Skeletal muscle satellite cell (primary cell): ENCODE results near the gene PDZD2.
"Not testable (repeated sequence)": the region's sequence is repeated elsewhere in the genome, so short reads cannot be mapped to it uniquely, and the experiment has no call there.

Source experiments
- H3K27me3 ChIP-seq: 2 replicates; pipeline ENCODE4 v1.7.0; 2013; ENCODE audit warnings: low read length; ENCODE audit not compliant: control insufficient read depth, insufficient read depth
- H3K36me3 ChIP-seq: 2 replicates; pipeline ENCODE4 v1.7.0; 2013; ENCODE audit warnings: mild to moderate bottlenecking, control low read depth, low read length; ENCODE audit not compliant: insufficient read depth
- H3K4me1 ChIP-seq: 2 replicates; pipeline ENCODE4 v1.7.0; 2013; ENCODE audit warnings: low read length; ENCODE audit not compliant: control insufficient read depth, insufficient read depth
- H3K4me2 ChIP-seq: 2 replicates; pipeline ENCODE4 v1.7.0; 2013; ENCODE audit warnings: mild to moderate bottlenecking, low read length
- H3K4me3 ChIP-seq: 2 replicates; pipeline ENCODE4 v1.7.0; 2013; ENCODE audit warnings: low read length
- H3K9ac ChIP-seq: 2 replicates; pipeline ENCODE4 v1.7.0; 2013; ENCODE audit warnings: mild to moderate bottlenecking, low read depth, low read length, moderate library complexity
- H3K9me3 ChIP-seq: replicated peaks from 2 replicates; pipeline ENCODE4 v1.7.0; 2013; ENCODE audit warnings: mild to moderate bottlenecking, control low read depth, low read length

PDZD2 gene

DNA sequence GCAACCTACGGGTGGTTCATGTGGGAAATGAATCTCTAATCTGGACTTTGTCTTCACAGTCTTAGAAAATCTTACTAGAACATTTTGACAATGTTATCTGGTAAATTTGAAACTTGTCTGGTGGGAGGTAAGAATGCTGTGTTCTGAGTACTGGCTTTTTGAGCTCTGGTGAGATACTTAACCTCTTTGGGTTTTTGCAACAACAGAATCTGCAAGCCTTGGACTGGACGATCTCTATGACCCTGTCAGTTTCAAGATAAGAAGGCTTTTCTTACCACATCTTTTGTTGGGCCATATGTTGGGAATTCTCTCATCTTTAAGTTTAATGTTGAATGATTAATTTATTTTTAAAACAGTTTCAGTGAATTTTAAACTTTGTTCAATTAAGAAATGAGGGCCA lies 422.3 kb downstream of the PDZD2 start:
- no peak overlapping the region for H3K4me2 ChIP-seq
- H3K9me3 ChIP-seq = no peaks in the 10 kb centered on the region
- H3K9ac ChIP-seq = no peak overlapping the region
- no peaks in the 10 kb centered on the region for H3K4me1 ChIP-seq
- no peak overlapping the region for H3K4me3 ChIP-seq
- no peaks in the 10 kb centered on the region for H3K36me3 ChIP-seq
- H3K27me3 ChIP-seq = peaks cover 36% of the 10 kb centered on the region

DNA sequence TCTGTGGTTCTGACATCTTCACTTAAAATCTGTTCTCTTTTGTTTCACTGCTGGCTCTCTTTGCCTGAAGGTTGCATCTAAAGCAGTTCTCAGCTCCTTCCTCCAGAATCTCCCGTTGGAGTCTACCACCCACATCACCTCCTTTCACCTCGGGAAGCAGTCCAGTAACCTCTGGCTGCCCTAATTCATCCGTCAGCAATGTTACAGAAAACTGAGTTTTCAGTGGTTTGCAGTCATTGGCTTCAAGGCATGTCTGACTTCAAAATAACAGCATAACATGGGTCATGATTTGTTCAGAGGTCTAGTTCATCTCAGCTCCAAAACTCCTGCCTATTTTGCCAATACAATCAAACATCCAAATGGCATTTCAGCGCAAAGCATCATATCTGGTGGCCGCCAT lies 427.5 kb downstream of the PDZD2 start:
- H3K4me3 ChIP-seq = no peak overlapping the region
- no peaks in the 10 kb centered on the region for H3K9me3 ChIP-seq
- no peak overlapping the region for H3K9ac ChIP-seq
- H3K36me3 ChIP-seq = no peaks in the 10 kb centered on the region
- no peak overlapping the region for H3K4me2 ChIP-seq
- peaks cover 28% of the 10 kb centered on the region for H3K27me3 ChIP-seq
- no peaks in the 10 kb centered on the region for H3K4me1 ChIP-seq

DNA sequence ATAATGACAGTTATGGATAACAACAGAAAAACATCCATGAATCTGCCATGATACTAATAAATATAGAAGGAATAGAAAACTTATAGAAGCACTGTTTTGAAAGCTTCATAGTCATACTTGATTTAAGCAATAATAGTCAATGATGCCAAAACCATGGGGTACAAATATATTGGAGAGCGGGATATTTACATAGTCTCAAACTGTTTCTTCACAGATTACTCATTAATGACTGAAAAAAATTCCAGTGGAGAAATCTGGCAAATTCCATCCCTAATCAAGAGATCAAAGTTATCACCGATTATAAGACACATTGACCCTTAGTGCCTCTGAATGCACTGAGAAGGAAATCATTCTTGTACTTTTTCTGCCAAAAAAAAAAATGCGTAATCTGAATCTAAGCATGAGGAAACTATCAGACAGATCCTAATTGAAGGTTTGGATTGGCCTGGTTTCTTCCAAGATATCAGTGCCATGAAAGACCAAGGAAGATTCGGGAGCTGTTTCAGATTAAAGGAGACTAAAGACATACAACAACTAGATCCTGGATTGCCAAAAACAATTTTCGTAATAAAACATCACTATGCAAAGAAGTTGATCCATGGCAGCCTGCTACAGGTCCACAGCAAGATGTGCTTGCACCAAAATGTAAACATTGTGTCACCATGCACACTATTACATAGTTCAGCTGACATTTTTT lies 429.0 kb downstream of the PDZD2 start:
- Histone ChIP-seq H3K4me2 (no peak overlapping the region), H3K36me3 (no peaks in the 10 kb centered on the region), H3K4me1 (no peaks in the 10 kb centered on the region), H3K4me3 (no peak overlapping the region), H3K9ac (no peak overlapping the region), H3K27me3 (peaks cover 30% of the 10 kb centered on the region), H3K9me3 (no peaks in the 10 kb centered on the region)

DNA sequence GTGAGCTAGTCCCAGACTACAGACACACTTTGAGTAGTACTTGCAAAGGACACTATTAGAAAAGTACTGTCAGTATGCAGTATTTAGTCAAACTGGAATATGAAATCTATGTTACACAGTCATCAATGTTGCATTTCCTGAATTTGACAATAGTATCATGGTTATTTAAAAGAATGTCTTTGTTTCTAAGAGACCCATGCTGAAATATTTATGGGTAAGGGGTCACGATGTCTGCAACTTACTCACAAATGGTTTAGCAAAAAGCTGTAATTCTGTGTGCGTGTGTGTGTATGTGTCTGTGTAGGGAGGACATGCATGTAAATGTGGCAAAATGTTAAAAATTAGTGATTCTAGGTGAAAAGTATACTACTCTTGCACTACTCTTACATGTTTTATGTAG lies 429.6 kb downstream of the PDZD2 start:
- Histone ChIP-seq H3K27me3 (peaks cover 28% of the 10 kb centered on the region), H3K4me2 (no peak overlapping the region), H3K4me3 (no peak overlapping the region)

DNA sequence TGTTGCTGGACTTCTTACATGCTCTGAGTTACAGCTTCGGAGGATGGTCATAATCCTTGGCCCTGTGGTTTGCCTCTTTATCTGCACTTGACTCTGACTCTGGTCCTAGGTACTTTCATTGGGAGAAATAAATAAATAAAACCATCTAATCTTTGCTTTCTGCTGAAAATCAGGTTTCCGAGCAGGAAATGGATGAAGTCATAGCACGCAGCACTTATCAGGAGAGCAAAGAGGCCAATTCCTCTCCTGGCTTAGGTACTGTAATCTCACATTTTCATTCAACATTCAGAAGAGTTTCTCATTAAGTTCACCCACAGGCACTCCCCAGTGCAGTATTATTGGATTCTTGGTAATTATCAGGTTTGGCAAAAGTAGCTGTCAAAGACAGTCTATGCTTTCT lies 430.5 kb downstream of the PDZD2 start:
- H3K4me2 ChIP-seq = no peak overlapping the region
- H3K9ac ChIP-seq = no peak overlapping the region
- H3K9me3 ChIP-seq = no peaks in the 10 kb centered on the region
- H3K4me3 ChIP-seq = no peak overlapping the region
- H3K36me3 ChIP-seq = no peaks in the 10 kb centered on the region
- H3K27me3 ChIP-seq = peaks cover 24% of the 10 kb centered on the region
- H3K4me1 ChIP-seq = no peaks in the 10 kb centered on the region

More for the DNA sequence above, 429.6 kb downstream of the PDZD2 start:
- Histone ChIP-seq H3K36me3 (no peaks in the 10 kb centered on the region), H3K9me3 (no peaks in the 10 kb centered on the region), H3K9ac (no peak overlapping the region), H3K4me1 (no peaks in the 10 kb centered on the region)

DNA sequence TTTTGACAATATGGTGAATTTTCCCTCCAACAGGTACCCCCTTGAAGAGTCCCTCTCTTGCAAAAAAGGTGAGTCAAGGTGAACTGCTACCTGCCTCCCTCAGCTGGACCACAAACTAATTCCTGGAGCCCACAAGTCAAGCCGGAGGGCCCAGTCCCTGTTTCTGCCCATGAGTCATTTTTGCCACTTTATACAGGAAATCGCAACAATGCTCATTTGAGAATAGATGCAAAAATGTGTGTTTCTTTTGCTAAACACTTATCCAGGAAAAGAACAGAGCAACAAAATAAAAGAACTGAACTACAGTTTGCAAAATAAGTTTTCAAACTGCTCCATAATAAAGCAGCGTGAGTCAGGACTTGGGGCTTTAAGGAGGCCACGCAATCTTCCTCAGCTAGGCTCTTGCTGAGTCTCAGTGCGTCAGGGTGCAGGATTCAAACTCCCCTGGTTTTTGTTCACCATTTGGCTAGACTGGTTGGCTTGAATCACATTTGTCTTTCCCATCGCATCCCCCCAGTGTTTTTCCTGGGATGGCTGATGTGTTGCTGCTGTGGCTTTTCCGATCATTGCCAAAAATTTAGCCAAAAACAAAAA lies 432.5 kb downstream of the PDZD2 start:
- H3K9ac ChIP-seq = no peak overlapping the region
- no peak overlapping the region for H3K4me2 ChIP-seq
- no peaks in the 10 kb centered on the region for H3K9me3 ChIP-seq
- no peak overlapping the region for H3K4me3 ChIP-seq
- H3K27me3 ChIP-seq = peaks cover 23% of the 10 kb centered on the region
- no peaks in the 10 kb centered on the region for H3K4me1 ChIP-seq
- H3K36me3 ChIP-seq = no peaks in the 10 kb centered on the region

DNA sequence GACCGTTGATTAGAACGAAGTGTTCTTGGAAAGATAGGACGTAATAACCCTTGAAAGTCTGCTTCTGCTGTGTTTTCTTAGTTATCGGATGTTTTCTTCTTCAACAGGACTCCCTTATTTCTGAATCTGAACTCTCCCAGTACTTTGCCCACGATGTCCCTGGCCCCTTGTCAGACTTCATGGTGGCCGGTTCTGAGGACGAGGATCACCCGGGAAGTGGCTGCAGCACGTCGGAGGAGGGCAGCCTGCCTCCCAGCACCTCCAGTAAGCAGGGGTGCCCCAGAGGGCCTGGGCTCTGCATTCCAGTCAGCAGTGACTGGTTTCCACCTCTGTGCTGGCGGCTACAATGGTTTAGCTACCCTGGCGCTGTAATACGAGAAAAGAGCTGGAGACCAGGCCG lies 433.1 kb downstream of the PDZD2 start:
- H3K27me3 ChIP-seq = peaks cover 17% of the 10 kb centered on the region
- no peak overlapping the region for H3K4me3 ChIP-seq
- no peaks in the 10 kb centered on the region for H3K9me3 ChIP-seq
- H3K36me3 ChIP-seq = no peaks in the 10 kb centered on the region
- no peak overlapping the region for H3K9ac ChIP-seq
- H3K4me2 ChIP-seq = no peak overlapping the region
- H3K4me1 ChIP-seq = no peaks in the 10 kb centered on the region

DNA sequence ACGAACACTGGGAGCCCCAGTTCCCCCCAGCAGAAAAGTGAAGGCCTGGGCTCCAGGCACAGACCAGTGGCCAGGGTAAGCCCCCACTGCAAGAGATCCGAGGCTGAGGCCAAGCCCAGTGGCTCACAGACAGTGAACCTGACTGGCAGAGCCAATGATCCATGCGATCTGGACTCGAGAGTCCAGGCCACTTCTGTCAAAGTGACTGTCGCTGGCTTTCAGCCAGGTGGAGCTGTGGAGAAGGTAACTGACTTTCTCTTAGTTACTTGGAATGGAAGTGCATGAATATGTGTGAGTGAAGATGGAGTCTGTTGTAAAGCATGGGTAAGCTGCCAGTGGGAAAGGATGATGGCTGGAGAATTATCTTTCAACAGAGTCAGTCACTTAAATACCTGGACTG lies 435.5 kb downstream of the PDZD2 start:
- H3K9ac ChIP-seq = no peak overlapping the region
- H3K9me3 ChIP-seq = no peaks in the 10 kb centered on the region
- no peaks in the 10 kb centered on the region for H3K36me3 ChIP-seq
- H3K4me3 ChIP-seq = no peak overlapping the region
- H3K27me3 ChIP-seq = peaks cover 12% of the 10 kb centered on the region
- no peak overlapping the region for H3K4me2 ChIP-seq
- H3K4me1 ChIP-seq = no peaks in the 10 kb centered on the region

DNA sequence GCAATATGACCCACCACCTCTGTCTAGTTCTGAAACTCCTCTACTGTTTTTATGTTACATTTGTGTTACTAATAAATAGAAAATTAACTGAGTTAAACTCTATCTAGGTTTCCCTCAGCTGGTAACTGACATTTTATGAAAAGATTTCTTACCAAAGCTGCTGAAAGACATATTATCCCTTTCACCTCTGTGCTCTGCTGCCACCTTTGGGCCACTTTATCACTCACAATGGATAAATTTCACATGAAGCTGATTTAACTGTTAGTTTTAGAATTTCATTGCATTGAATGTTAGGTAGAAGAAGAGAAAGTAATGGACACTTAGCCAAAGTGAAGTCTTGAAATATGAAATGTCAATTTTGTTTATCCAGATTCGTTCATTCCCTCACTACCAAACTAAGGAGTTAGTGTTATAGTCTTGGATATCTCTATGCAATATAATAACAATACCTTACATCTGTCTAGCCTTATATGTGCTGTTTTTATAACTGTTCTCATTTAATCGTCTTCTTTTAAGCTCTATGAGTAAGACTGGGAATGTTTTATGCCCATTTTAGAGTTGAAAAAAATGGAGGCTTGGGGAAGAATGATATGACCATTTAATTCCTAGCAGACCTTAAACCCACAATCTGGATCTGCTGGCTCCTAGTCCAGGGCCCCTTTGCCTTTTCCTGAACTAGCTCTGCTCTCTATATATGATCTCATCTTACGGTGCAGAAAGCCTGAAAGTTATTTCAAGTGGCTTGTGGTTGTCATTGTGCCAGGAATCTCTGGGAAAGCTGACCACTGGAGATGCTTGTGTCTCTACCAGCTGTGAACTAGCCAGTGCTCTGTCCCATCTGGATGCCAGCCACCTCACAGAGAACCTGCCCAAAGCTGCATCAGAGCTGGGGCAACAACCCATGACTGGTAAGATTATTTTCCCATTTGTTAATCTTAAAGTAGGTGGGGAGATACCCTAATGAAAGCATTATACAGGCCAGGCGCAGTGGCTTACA lies 438.1 kb downstream of the PDZD2 start:
- Histone ChIP-seq H3K36me3 (no peaks in the 10 kb centered on the region), H3K9ac (no peak overlapping the region)

DNA sequence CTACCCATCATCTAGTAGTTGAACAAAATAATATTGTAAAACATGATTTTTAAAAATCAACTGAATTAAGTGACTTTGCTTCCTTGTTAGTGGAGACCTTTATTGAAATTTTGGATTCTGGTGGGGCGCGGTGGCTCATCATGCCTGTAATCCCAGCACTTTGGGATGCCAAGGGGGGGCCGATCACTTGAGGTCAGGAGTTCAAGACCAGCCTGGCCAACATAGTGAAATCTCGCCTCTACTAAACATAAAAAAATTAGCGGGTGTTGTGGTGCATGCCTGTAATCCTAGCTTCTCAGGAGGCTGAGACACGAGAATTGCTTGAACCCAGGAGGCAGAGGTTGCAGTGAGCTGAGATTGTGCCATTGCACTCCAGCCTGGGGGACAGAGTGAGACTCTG lies 439.9 kb downstream of the PDZD2 start:
- H3K4me2 ChIP-seq, H3K9ac ChIP-seq, H3K36me3 ChIP-seq, H3K4me1 ChIP-seq, H3K9me3 ChIP-seq, H3K4me3 ChIP-seq, H3K27me3 ChIP-seq: not testable (repeated sequence)

More for the DNA sequence above, 438.1 kb downstream of the PDZD2 start:
- H3K4me3 ChIP-seq = no peak overlapping the region
- no peak overlapping the region for H3K4me2 ChIP-seq
- peaks cover 4% of the 10 kb centered on the region for H3K27me3 ChIP-seq
- no peaks in the 10 kb centered on the region for H3K4me1 ChIP-seq
- no peaks in the 10 kb centered on the region for H3K9me3 ChIP-seq

DNA sequence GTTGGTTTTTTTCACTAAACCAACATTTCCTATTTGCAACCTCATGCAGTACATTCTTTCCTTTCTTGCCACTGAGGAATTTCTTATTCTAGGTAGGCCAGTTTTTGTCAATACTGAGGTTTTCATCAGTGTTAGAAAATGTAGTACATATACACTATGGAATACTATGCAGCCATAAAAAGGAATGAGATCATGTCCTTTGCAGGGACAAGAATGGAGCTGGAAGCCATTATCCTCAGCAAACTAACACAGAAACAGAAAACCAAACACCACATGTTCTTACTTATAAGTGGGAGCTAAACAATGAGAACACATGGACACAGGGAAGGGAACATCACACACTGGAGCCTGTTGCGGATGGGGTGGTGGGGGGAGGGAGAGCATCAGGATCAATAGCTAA lies 441.6 kb downstream of the PDZD2 start:
- not testable (repeated sequence) for H3K4me1 ChIP-seq, H3K9me3 ChIP-seq, H3K4me2 ChIP-seq, H3K36me3 ChIP-seq, H3K4me3 ChIP-seq, H3K27me3 ChIP-seq, H3K9ac ChIP-seq
